22Rv1 (cell line): ENCODE measurements around the gene MANSC4.

Source experiments
- CTCF ChIP-seq: fragments of 450-650 bp; IDR thresholded peaks from 2 replicates; pipeline ENCODE4 v1.5.1; 2017; ENCODE audit warnings: mild to moderate bottlenecking
- ZFX ChIP-seq: fragments of 450-650 bp; IDR thresholded peaks from 2 replicates; pipeline ENCODE4 v1.6.1; 2017; ENCODE audit warnings: antibody characterized with exemption, borderline replicate concordance

GRCh38 chr12:27805238-27805637, 25.2 kb upstream of the MANSC4 start:
- TF ChIP-seq CTCF (no peak), ZFX (no peak)
